Stimulated activated naive CD8-positive, alpha-beta T cell treated with anti-CD3 and anti-CD28 coated beads, Interleukin-15, Interleukin-2, amounts not matched to agents 100 U/mL and 50 U/mL, for 24 hours (primary cell): ENCODE results near the gene CAMK2D.
A peak's percentile ranks its signal among the peaks of the same experiment; 100 is the strongest.

ENCODE experiments used
- ATAC-seq: fragments of 150-1000 bp; cut with Tn5 transposase; one replicate; pipeline ENCODE4 v1.10.0; 2021
- DNase-seq: peaks from one replicate; pipeline ENCODE4 v3.0.0; 2021

CAMK2D gene

DNA sequence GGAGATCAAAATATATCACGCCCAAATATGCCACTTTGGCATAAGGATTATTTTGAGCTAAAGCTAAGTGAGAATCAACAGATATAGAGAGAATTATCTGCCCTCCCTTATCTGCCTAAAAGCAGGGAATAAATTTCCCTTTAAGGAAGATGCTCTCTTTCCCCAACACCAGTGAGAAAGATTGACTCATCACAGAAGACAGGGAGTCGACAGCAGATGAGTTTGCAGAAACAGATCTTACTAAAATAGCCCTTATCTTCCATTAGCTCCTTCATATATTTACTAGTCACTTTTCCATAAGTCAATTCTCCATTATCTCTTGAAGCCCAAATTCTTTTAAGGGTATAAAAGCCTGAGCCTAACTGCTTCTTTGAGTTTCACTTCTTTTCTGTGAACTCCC lies 156.6 kb downstream of the CAMK2D start:
- no peak for ATAC-seq
- no peak for DNase-seq

DNA sequence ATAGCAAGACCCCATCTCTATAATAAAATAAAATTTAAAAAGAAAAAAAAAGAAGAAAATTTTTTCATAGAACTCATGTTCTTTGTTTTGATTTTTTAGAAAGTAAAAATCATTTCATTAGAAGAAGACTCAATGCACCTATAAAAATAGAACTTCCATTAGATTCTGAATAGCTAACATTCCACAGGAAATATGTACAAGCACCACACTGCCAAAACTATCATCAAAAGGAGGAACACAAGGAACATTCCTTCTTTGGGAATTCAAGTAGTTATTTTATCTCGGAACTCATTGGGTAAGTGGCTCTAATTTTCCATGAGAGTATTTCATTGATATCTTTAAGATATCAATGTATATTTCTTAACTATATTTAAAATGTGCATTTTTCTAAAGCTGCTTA lies 157.6 kb downstream of the CAMK2D start:
- no peak for DNase-seq
- ATAC-seq: no peak

DNA sequence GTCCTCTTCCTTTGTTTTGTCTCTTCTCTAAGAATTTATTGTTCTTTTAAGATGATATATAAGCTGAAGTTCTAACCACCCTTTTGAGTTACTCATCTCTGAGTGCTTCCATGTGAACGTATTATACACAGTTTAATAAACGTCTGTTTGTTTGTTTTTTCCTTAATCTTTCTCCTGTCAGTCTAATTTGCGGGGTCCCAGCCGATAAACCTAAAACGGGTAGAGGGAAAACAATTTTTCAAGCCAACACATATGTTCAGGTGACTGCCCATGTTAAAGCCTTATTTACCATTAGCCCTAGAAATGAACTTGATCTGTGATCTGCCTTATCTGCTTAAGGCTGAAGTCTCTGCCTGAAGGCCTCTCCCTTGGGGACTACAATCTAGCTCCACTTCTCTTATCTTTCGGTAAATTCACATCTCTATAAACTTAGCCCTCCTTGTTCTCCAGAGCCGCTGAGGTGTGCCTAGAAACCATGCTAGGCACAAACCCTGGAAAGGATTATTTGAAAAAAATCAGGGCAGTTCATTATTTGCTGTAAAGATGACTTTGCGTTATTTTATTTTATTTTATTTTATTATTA lies 158.8 kb downstream of the CAMK2D start:
- DNase-seq (no peak), ATAC-seq (no peak)

DNA sequence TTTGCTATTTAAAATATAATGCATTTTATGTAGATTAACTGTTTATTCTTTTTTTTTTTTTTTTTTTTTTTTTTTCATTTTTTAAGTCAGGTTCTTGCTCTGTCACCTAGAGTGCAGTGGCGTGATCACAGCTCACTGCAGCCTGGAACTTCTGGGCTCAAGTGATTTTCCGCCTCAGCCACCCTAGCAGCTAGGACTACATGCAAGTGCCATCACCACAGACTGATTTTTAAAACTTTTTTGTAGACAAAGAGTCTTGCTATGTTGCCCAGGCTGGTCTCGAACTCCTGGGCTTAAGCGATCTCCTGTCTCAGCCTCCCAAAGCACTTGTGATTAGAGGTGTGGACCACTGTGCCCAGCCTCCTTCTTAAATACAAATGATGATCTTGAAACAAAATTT lies 159.9 kb downstream of the CAMK2D start:
- no peak for DNase-seq
- ATAC-seq: no peak

DNA sequence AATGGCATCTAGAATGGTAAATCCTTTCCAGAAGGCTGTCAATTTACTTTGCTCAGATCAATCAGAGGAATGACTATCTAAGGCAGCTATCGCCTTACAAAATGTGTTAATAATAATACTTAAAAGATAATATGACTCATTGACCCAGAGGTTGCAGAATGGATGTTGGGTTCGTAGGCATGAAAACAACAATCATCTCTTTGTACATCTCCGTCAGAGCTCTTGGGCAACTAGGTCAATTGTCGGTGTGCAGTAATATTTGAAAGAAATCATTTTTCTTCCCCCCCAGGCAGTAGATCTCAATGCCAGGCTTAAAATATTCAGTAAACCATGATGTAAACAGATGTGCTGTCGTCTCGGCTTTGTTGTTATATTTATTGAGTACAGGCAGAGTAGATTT lies 165.1 kb downstream of the CAMK2D start:
- no peak for ATAC-seq

DNA sequence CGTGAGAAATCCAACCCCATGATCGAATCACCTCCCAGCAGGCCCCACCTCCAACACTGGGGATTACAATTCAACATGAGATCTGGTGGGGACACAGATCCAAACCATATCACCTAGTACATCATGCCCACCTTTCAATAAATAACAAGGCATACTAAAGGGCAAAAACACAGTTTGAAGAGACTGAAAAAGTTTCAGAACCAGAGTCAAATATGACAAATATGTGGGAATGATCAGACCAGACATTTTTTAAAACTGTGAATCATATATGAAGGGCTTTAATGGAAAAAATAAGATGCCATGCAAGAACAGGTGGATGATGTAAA lies 167.3 kb downstream of the CAMK2D start:
- DNase-seq (no peak), ATAC-seq (peak; percentile 28)

More for the DNA sequence above, 165.1 kb downstream of the CAMK2D start:
- no peak for DNase-seq

DNA sequence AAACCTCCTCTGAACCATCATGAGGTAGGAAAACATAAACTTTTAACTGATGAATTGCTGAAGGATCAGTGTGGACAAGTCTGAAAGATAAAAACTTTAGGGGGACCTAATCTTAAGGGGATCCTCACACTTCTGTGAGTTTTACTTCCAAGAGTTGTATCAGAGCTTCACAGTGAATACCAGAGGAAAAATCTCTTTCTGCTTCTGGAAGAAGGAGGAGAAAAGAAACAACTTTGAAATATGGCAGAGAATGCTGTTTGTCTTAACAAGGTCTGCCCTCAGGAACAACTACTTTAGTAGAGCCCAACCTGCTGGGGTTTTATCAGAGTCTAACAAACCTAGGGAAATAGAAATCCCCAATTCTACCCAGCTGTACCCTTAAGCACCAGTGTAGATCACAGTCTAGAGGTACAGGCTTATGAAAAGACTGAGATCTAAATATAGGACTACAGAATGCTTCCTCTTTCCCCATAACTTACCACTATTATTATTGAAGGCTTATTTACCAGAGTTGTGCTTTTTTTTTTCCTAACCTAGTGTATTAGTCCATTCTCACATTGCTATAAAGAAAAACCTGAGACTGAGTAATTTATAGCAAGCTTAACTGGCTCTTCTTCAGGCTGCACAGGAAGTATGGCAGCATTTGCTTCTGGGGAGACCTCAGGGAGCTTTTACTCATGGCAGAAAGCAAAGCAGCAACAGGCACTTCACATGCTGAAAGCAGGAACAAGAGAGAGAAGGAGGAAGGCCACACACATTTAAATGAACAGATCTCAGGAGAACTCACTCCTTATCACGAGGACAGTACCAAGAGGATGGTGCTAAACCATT lies 167.9 kb downstream of the CAMK2D start:
- no peak for DNase-seq
- ATAC-seq: no peak

DNA sequence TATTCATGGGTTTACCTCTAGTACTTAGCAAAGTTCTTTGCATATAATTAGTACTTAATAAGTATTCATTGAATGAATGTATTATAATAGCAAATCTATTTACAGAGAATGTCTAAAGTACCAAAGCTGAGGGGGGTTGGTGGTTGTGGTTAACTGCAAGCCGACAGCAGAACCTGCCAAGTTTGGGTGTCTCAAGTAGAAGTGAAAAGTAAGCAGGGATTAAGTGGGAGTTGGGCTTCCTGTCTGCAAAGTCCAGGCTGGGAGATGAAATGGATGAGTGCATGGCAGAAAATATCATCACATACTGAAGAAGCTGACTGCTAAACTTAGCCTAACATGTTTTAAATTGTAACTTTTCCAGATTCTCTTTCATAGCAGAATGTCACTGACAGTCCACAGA lies 169.6 kb downstream of the CAMK2D start:
- DNase-seq (no peak), ATAC-seq (no peak)

DNA sequence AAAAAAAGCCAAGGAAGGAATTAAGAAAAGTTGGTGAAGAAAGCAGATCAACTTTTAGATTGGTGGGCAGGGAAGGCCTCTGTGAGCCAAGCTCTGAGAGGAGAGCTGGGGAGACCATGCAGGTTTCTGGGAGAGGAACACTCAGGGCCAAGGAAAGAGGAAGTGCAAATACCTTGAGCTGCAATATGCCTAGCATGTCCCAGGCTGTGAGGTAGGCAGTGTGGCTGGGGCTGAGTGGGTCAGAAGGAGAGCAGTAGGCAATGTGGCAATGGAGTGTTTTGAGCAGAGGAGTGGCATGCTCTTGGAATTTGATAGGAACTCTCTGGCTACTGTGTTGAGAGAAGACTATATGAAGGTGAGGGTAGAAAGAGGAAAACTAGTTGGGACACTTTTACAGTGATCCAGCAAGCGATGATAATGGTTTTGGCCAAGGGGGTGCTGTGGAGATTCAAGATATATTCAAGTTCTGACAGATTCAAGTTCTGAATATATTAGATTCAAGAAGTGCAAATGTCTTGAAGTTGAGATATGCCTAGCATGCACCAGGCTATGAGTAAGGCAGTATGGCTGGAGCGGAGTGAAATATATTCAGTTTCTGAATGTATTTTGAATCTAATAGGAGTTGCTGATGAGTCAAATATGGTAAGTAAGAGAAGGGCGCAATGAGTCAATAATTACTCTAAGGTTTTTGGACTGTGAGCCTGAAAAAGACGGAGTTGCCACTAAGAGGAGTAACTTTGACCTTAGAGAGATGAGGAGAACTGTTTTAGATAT lies 172.5 kb downstream of the CAMK2D start:
- ATAC-seq: peak; percentile 61
- DNase-seq: no peak

DNA sequence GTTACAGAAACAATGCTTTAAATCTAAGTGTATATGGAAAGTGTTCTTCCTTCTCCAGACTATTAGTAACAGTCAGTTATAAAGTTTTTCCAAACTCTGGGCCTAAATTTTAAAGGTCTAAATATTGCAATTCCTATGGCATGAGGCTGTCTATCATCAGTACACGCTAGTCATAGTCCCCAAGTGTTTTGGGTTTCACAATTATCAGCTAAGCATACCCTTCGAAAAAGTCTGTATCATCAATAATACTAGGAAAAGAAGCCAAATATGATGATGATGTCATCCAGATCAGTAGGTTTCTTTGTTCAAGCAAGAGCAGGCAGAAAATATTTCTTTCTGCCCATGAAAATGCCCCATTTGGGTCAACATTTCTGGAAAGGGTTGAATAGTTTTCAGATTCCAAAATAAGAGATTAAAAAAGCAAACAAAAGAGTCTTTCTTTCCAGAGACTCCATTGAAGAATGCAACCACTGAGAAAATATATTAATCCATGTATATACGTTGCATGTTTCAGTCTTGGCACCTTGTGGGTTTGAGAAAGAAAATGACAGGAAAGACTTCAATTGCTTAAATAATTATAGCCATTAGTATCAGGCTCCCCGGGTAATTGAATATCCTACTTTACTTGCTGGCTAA lies 173.8 kb downstream of the CAMK2D start:
- ATAC-seq: no peak
- no peak for DNase-seq

DNA sequence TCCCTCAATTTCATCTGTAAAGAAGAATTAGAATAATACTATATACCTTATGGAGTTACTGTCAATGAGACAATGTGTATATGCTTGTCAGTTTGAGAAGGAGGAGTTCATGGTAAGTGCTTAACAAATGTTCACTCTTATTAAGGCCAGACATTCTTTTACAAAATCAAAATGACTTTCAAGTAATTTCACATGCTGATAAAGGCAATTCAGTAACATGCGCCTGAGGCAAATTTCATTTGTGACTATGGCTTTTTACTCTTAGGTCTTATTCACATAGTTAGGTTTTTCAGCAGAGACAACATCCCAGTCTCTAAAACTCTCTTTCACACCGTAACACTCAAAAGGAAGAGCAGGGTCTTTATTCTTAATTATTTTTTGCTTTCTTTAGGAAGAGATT lies 174.4 kb downstream of the CAMK2D start:
- DNase-seq (no peak), ATAC-seq (no peak)

DNA sequence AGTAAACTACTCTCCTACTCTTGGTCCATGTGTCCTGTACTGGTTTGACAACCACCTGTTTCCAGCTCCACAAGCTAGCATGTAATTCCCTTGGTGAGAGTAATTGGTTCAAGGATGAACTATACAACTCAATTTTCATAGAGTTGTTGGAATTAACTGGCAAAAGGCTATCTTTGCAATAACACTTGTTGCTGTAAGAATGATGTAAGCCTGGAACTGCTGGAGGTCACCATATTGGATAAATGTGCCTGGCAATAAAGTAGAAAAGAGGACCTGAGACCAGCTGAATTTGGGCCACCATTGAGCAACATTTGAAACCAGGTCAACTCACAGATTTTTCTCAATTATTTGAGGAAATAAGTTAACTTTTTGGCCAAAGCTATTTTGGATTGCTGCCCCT lies 175.5 kb downstream of the CAMK2D start:
- DNase-seq (no peak), ATAC-seq (no peak)

DNA sequence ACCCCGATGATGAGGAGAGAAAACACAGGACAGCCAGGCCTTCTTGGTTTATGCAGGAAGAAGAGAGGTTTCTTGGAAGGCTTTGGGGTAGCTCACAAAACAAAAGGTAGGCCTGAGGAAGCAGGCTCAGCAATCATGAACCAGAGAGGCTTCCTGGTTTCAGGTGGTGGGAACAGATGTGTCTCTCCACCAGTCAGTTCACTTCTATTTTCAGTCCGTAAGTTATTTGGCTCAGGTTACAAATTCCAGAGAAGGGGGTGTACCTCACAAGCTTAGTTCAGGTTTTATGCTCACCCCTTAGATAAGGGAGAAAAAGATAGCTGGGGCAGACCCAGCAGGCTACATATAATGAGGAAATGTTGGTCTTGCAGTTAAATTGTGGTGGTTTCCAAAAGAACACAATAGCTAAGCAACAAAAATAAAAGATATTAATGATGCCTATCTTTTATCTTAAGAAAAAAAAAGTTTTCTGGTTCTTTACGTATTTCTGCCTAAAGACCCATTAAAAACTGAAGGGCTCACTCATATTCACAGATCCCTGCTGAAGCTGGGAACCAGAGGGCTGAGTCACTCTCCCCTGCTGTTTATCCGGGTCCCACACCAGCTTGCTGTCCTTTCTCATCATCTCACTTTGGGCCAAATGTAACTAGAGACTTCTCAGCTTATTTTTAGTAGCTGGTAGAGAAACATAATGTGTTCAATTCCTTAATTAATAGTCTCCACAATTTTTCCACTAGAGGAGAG lies 177.0 kb downstream of the CAMK2D start:
- no peak for ATAC-seq
- no peak for DNase-seq

DNA sequence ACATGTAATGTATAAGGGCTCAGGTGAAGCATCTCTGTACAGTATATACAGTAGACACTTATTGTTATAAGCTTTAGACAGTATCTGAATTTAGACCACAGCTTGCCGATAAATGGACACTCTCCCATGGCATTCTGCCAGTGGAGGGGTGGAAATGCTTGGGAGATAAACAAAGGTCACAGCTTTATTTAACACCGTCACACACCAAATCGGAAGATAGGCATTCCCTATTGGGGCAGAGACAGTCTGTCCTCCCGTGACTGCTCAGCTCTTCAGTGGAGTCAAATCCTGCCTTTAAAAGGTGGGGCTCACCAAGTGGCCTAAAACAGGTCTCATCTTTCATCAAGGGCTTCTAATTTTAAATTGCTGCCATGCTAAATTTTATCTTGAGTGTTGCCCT lies 178.8 kb downstream of the CAMK2D start:
- no peak for DNase-seq

DNA sequence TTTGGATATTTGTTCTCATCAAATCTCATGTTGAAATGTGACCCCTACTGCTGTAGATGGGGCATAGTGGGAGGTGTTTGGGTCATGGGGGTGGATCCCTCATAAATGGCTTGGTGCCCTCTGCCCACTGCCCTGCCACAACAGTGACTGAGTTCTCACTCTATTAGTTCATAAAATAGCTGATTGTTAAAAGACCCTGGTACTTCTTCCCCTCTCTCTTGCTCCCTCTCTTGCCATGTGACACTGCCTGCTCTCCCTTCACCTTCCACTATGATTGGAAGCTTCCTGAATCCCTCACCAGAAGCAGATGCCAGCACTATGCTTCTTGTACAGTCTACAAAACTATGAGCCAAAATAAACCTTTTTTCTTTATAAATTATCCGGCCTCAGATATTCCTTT lies 182.2 kb downstream of the CAMK2D start:
- ATAC-seq: no peak
- DNase-seq: no peak

More for the DNA sequence above, 178.8 kb downstream of the CAMK2D start:
- no peak for ATAC-seq

DNA sequence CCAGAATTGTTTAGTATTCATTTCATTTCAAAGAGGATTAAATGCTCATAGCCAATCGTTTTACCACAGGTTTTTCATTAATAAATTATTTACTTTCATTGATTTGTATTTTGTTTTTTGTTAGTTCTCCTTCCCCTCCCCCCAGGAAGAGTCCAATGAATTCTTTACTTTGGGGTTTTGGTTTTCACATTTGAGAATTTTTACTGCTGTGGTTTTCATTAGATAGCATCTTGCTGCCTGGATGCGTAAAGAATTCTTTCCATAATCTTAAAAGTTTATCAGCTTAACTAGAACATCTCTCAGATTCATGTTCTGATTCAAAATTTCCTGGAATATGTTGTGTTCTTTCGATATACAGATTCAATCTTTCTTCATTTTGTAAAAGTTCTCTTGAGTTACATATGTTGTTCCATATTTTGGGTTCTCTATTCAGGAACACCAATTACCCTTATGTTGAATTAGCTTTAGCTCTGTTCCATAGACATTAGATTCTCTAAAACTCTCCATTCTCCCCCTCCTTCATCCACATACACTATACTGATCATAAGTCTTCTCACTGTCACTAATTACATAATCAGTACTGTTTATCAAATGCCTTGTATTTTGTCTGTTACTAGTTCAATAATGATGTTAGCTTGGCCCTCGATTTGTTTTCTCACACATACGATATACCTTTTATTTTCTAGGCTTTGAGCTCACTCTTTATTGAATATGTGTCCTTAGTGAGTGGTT lies 184.4 kb downstream of the CAMK2D start:
- no peak for DNase-seq

DNA sequence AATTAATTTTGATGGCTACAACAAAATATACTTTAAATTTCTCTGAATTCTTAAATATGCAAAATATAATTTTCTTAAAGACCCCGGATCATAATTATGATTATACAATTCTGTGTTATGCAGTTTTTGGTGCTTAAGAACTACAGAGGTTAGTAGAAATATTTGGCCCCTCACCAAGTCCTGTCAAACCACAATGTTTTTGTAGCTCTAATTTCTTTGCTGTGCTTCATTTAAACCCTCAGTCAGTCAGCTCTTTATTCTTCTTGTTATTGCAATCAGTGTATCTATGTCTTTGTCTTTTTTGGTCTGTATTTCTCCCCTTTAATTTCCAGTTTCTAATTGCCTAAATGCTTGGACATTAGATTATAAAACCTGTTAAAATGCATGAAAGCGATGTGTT lies 186.1 kb downstream of the CAMK2D start:
- DNase-seq (no peak), ATAC-seq (no peak)

More for the DNA sequence above, 184.4 kb downstream of the CAMK2D start:
- no peak for ATAC-seq

DNA sequence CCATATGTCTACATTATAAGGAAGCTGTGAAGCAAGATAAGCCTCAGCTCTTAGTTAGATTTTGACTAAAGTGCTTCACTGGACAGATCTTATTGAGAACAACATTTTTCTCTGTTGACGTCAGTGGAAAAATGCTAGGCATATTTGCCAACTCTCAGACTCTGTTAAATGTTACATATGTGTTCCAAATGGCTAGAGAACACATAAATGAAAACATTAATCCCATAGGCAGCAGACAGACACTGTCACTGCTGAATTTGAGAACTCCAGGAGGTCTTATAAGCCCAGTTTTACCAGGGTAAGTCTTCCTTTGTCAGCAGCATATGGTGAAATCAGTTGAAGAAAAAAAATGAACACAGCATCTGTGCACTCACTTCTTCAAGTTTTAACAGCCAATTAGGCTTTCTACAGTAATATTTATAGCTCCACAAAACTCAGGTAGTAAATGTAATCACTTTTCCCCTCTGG lies 186.9 kb downstream of the CAMK2D start:
- DNase-seq: no peak
- no peak for ATAC-seq

DNA sequence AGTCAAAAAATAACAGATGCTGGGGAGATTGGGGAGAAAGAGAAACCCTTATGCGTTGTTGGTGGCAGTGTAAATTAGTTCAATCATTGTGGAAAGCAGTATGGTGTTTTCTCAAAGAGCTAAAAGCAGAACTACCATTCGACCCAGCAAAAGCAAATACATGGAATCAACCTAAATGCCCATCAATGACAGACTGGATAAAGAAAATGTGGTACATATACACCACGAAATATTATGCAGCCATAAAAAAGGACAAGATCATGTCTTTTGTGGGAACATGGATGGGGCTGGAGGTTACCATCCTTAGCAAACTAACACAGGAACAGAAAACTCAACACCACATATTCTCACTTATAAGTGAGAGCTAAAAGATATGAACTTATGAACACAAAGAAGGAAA lies 188.9 kb downstream of the CAMK2D start:
- ATAC-seq (no peak), DNase-seq (no peak)

DNA sequence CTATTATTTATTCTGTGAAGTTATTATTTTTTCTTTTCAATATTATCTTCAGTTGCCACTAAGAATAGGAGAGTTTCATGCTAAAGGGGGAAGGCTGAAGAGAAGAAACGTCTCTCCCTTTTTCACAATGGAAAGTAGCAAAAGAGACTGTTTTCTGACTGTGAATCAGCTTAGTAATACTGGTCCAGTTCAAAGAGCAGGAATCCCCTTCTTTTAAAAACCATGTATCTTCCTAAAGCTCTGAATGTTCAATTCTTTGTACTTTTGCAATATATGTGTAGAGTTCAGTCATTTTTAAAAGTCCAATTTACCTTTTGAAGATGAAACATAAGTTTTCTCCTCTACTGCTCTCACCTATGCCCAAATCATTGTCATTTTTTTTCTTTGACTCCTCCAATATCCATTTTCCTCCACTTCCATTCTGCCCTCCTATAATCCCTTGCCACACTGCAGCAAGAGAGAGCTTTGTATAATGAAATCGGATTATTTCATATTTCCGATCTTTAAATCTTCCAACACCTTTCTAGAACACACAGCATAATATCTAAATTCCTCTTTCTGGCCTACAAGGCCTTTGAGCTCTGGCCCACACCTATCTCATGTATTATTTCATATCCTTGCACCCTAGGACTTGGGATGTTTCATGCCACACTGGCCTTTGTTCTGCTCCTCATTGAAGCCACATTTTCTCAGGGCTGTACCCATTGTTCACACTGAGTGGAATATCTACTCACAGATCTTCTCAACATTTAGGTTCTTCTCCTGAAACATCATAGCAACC lies 195.3 kb downstream of the CAMK2D start:
- no peak for DNase-seq

DNA sequence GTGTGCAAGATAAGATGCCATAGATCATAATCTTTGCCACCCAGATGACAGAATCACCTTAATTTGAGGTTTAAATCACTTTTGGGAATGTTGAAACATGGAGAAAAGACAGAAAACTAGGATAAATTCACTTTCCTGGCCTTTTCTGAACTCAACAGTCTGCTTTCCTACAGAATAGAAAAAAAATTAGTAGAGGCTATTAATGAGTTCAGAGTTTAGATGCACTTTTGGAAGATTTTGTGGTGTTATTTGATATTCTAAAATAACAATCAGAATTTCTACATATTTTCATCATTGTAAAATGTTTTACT lies 195.9 kb downstream of the CAMK2D start:
- DNase-seq (no peak), ATAC-seq (no peak)

More for the DNA sequence above, 195.3 kb downstream of the CAMK2D start:
- no peak for ATAC-seq
